H1 (cell line): Measurements from ENCODE around the gene APBB1.

Experiments
- ATF2 ChIP-seq: IDR thresholded peaks from 2 replicates; pipeline ENCODE4 v1.6.1; 2012; ENCODE audit warnings: low read length, inconsistent platforms
- BRCA1 ChIP-seq: IDR thresholded peaks from 2 replicates; pipeline ENCODE4 v1.6.1; 2012; ENCODE audit warnings: low read depth, low read length, improper control_type of control experiment
- CEBPB ChIP-seq: IDR thresholded peaks from 2 replicates; pipeline ENCODE4 v1.6.1; 2012; ENCODE audit warnings: low read depth, low read length
- CHD1 ChIP-seq: IDR thresholded peaks from 2 replicates; pipeline ENCODE4 v1.6.1; 2012; ENCODE audit warnings: low read depth, low read length, improper control_type of control experiment
- CTCF ChIP-seq, 3 experiments: IDR thresholded peaks; 1 replicate in 2 of 3; 2 replicates in 1 of 3; pipeline versions ENCODE4 v1.5.1 to v1.6.1; 2011; ENCODE audit warnings: low read length in 3 of 3, mild to moderate bottlenecking in 3 of 3, inconsistent platforms in 2 of 3, low read depth in 1 of 3, moderate library complexity in 1 of 3; ENCODE audit not compliant: insufficient read depth in 1 of 3; ENCODE audit errors: control extremely low read depth in 1 of 3
- MAX ChIP-seq: IDR thresholded peaks from 2 replicates; pipeline ENCODE4 v1.6.1; 2012; ENCODE audit warnings: inconsistent platforms
- RNF2 ChIP-seq: fragments of 200-900, 300-1000 bp; sonication (generic); IDR thresholded peaks from 2 replicates; pipeline ENCODE4 v1.7.1; 2016; ENCODE audit warnings: borderline replicate concordance, low read depth, mild to moderate bottlenecking, antibody characterized with exemption, low read length; ENCODE audit not compliant: poor library complexity, severe bottlenecking; ENCODE audit errors: missing control alignments
- RXRA ChIP-seq: IDR thresholded peaks from 2 replicates; pipeline ENCODE4 v1.6.1; 2011; ENCODE audit warnings: low read depth, mild to moderate bottlenecking, low read length, moderate library complexity; ENCODE audit not compliant: insufficient read depth
- SP4 ChIP-seq: IDR thresholded peaks from 2 replicates; pipeline ENCODE4 v1.6.1; 2012; ENCODE audit warnings: low read length, inconsistent platforms
- SUZ12 ChIP-seq: fragments of 200-600 bp; sonication (generic); IDR thresholded peaks from 2 replicates; pipeline ENCODE4 v1.6.1; 2012; ENCODE audit warnings: mild to moderate bottlenecking, inconsistent platforms, low read length, moderate library complexity, mixed read lengths
- TAF1 ChIP-seq: IDR thresholded peaks from 2 replicates; pipeline ENCODE4 v1.6.1; 2011; ENCODE audit warnings: mild to moderate bottlenecking, low read depth, low read length
- USF2 ChIP-seq: IDR thresholded peaks from 2 replicates; pipeline ENCODE4 v1.6.1; 2011; ENCODE audit warnings: low read length, improper control_type of control experiment
- YY1 ChIP-seq: IDR thresholded peaks from 2 replicates; pipeline ENCODE4 v1.6.1; 2011; ENCODE audit warnings: low read depth, mild to moderate bottlenecking, low read length

GRCh38 chr11:6420677-6421076, 1.8 kb upstream of the APBB1 start:
- TF ChIP-seq BRCA1 = no peak
- no peak for TF ChIP-seq ATF2
- TF ChIP-seq MAX = no peak
- TF ChIP-seq CTCF (IDR thresholded peaks at IDR 0.05; ENCODE audit: control extremely low read depth in 1 of 3, insufficient read depth in 1 of 3, low read depth in 1 of 3, low read length in 3 of 3) = no peak
- TF ChIP-seq CEBPB = no peak
- no peak for TF ChIP-seq USF2
- no peak for TF ChIP-seq RXRA
- no peak for TF ChIP-seq RNF2
- no peak for TF ChIP-seq SP4
- no peak for TF ChIP-seq TAF1
- no peak for TF ChIP-seq YY1
- TF ChIP-seq CHD1 = no peak
- no peak for TF ChIP-seq SUZ12
